ENCODE measurements around the gene CD7.

CD7 gene

DNA sequence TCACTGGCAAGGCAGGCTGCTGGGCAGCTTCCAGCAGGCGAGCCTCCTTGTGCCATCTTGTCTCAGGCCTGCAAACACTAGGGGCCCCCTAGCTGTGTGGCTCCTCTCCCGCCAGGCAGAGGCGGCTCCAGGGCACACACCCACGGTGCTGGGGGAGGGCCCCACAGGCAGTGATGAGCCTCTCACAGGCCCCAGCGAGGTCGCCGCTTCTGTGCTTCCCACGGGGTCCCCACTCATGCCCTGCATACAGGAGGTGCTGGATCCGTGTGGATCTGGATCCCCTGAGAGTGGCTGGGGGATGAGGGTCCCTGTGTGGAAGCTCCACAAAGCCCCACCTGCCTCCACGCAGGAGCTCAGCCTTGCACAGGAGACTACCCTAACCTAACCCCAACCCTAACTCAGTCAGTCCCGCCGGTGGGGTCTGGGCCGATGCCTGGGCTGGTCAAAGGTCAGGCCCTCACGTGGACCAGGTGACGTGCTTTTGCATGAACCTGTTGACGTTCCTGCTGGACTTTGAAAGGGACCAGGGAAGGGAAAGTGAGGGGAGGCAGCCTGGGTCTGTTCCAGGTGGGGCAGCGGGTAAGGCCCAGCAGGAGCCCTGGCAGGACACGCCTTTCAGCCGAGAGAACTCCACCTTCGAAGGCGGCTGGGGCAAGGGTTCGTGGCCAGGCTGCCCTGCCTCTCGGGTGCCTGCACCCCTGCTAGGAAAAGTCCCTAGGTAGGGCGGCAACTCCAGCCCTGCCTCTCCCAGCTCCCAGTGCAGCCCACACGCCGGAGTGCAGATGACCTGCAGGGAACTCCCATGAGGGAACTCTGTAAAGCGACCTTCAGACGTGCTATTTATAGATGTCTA lies 11.0 kb upstream of the CD7 start:
- ChIA-PET CTCF (interaction anchor here (1.3 kb wide), 1 partner anchor 28 kb away, joined by 5 read pairs; no protein-coding TSS in a partner anchor), POLR2A (interaction anchor here (0.5 to 1.0 kb wide), 3 partner anchors 15 to 73 kb away, joined by 3 to 5 read pairs (median 4); no protein-coding TSS in a partner anchor)
- TF ChIP-seq ZNF501 (tag by site-specific recombination; IDR thresholded peaks at IDR 0.05) (no peak), ZNF621 (tag by site-specific recombination; IDR thresholded peaks at IDR 0.05) (no peak), ZNF792 (tag by site-specific recombination; IDR thresholded peaks at IDR 0.05) (no peak), ZNF221 (tag by site-specific recombination; IDR thresholded peaks at IDR 0.05; ENCODE audit: borderline replicate concordance) (no peak), ZFHX2 (tag by site-specific recombination; conservative IDR thresholded peaks at IDR 0.05) (peak; percentile 95), GLIS2 (tag by site-specific recombination; IDR thresholded peaks at IDR 0.05) (peak; percentile 38), ZIC2 (tag by site-specific recombination; IDR thresholded peaks at IDR 0.05) (peak; percentile 92), ZNF747 (tag by site-specific recombination; IDR thresholded peaks at IDR 0.05) (no peak), ZNF292 (tag by site-specific recombination; IDR thresholded peaks at IDR 0.05; ENCODE audit: borderline replicate concordance, low read depth) (no peak), BCL6B (tag by site-specific recombination; IDR thresholded peaks at IDR 0.05) (no peak), ZNF521 (tag by site-specific recombination; IDR thresholded peaks at IDR 0.05) (no peak), ZNF37A (tag by site-specific recombination; IDR thresholded peaks at IDR 0.05) (no peak), ZNF341 (tag by site-specific recombination; IDR thresholded peaks at IDR 0.05; ENCODE audit: low read depth) (no peak), ZNF791 (tag by site-specific recombination; IDR thresholded peaks at IDR 0.05) (no peak), KLF1 (tag by site-specific recombination; IDR thresholded peaks at IDR 0.05) (peak; percentile 63), ZNF558 (tag by site-specific recombination; IDR thresholded peaks at IDR 0.05) (no peak), GLIS1 (tag by site-specific recombination; IDR thresholded peaks at IDR 0.05) (peak; percentile 85), EGR2 (tag by site-specific recombination; IDR thresholded peaks at IDR 0.05; ENCODE audit: low read depth) (peak; percentile 92), BCL11B (tag by site-specific recombination; IDR thresholded peaks at IDR 0.05; ENCODE audit: low read depth) (peak; percentile 44; the same call in 1 of the 2 replicates), ZNF843 (tag by site-specific recombination; IDR thresholded peaks at IDR 0.05) (no peak), ZNF223 (tag by site-specific recombination; IDR thresholded peaks at IDR 0.05) (peak; percentile 51; the same call in 1 of the 2 replicates), HOXC10 (CRISPR knock-in tag; IDR thresholded peaks at IDR 0.05) (no peak), HOXD13 (CRISPR knock-in tag; IDR thresholded peaks at IDR 0.05; ENCODE audit: borderline replicate concordance) (no peak), YY2 (tag by site-specific recombination; IDR thresholded peaks at IDR 0.05) (no peak), ZNF354C (tag by site-specific recombination; IDR thresholded peaks at IDR 0.05; ENCODE audit: borderline replicate concordance, low read depth) (no peak), ZBTB20 (tag by site-specific recombination; IDR thresholded peaks at IDR 0.05) (peak; percentile 14; the same call in 1 of the 2 replicates), ZNF335 (tag by site-specific recombination; conservative IDR thresholded peaks at IDR 0.05) (peak; percentile 25; the same call in 1 of the 2 replicates), ZBTB48 (tag by site-specific recombination; IDR thresholded peaks at IDR 0.05) (peak; percentile 35; the same call in 1 of the 2 replicates)
- TF ChIP-seq, protein P1, sequence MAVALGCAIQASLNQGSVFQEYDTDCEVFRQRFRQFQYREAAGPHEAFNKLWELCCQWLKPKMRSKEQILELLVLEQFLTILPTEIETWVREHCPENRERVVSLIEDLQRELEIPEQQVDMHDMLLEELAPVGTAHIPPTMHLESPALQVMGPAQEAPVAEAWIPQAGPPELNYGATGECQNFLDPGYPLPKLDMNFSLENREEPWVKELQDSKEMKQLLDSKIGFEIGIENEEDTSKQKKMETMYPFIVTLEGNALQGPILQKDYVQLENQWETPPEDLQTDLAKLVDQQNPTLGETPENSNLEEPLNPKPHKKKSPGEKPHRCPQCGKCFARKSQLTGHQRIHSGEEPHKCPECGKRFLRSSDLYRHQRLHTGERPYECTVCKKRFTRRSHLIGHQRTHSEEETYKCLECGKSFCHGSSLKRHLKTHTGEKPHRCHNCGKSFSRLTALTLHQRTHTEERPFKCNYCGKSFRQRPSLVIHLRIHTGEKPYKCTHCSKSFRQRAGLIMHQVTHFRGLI (tag by site-specific recombination; IDR thresholded peaks at IDR 0.05): no peak
- TF ChIP-seq, protein P2, sequence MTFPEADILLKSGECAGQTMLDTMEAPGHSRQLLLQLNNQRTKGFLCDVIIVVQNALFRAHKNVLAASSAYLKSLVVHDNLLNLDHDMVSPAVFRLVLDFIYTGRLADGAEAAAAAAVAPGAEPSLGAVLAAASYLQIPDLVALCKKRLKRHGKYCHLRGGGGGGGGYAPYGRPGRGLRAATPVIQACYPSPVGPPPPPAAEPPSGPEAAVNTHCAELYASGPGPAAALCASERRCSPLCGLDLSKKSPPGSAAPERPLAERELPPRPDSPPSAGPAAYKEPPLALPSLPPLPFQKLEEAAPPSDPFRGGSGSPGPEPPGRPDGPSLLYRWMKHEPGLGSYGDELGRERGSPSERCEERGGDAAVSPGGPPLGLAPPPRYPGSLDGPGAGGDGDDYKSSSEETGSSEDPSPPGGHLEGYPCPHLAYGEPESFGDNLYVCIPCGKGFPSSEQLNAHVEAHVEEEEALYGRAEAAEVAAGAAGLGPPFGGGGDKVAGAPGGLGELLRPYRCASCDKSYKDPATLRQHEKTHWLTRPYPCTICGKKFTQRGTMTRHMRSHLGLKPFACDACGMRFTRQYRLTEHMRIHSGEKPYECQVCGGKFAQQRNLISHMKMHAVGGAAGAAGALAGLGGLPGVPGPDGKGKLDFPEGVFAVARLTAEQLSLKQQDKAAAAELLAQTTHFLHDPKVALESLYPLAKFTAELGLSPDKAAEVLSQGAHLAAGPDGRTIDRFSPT (tag by site-specific recombination; IDR thresholded peaks at IDR 0.05): no peak; the same call in 1 of the 2 replicates
- TF ChIP-seq, protein P3, sequence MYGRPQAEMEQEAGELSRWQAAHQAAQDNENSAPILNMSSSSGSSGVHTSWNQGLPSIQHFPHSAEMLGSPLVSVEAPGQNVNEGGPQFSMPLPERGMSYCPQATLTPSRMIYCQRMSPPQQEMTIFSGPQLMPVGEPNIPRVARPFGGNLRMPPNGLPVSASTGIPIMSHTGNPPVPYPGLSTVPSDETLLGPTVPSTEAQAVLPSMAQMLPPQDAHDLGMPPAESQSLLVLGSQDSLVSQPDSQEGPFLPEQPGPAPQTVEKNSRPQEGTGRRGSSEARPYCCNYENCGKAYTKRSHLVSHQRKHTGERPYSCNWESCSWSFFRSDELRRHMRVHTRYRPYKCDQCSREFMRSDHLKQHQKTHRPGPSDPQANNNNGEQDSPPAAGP (tag by site-specific recombination; IDR thresholded peaks at IDR 0.05): peak; percentile 84; the same call in 1 of the 2 replicates
- TF ChIP-seq, protein P4, sequence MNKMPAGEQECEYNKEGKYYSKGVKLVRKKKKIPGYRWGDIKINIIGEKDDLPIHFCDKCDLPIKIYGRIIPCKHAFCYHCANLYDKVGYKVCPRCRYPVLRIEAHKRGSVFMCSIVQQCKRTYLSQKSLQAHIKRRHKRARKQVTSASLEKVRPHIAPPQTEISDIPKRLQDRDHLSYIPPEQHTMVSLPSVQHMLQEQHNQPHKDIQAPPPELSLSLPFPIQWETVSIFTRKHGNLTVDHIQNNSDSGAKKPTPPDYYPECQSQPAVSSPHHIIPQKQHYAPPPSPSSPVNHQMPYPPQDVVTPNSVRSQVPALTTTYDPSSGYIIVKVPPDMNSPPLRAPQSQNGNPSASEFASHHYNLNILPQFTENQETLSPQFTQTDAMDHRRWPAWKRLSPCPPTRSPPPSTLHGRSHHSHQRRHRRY (tag by site-specific recombination; IDR thresholded peaks at IDR 0.05): no peak

More for the DNA sequence above, 11.0 kb upstream of the CD7 start:
- no peaks in the 10 kb centered on the region for H3K9me3 ChIP-seq (ENCODE audit: control insufficient read depth, insufficient read depth, low read depth, low read length)
- no peak overlapping the region for H3K27ac ChIP-seq (ENCODE audit: extremely low read depth, low read depth, low read length)
- no peak overlapping the region for H3K4me3 ChIP-seq (ENCODE audit: low read depth, low read length)
- no peaks in the 10 kb centered on the region for H3K36me3 ChIP-seq (ENCODE audit: control insufficient read depth in 2 of 2, insufficient read depth in 1 of 2, low read length in 2 of 2)
- peaks cover 17% of the 10 kb centered on the region for H3K4me1 ChIP-seq (ENCODE audit: control insufficient read depth, insufficient read depth, low read length)

All from HEK293 (cell line).